Mucosa of descending colon (tissue), 3 donors: ENCODE data around the gene OR8G1. TPM values are rescaled to one million over a fixed set of nuclear protein-coding genes. Genes with fewer than 3 reads are reported as not detected.

ENCODE experiments used
- ATAC-seq: fragments of 200-7000 bp; cut with Tn5 transposase; one replicate; pipeline ENCODE4 v1.9.1; 2020; ENCODE audit warnings: mild to moderate bottlenecking, moderate library complexity
- DNase-seq, 3 donors: peaks; one replicate each; pipeline ENCODE4 v3.0.0-alpha.2; 2020
- H3K36me3 ChIP-seq: fragments of 200-600 bp; one replicate; pipeline ENCODE4 v1.8.0; 2021; ENCODE audit warnings: low read depth, mild to moderate bottlenecking
- H3K4me1 ChIP-seq: fragments of 200-600 bp; one replicate; pipeline ENCODE4 v1.8.0; 2021; ENCODE audit warnings: low read depth, mild to moderate bottlenecking
- H3K4me3 ChIP-seq: fragments of 200-600 bp; one replicate; pipeline ENCODE4 v1.8.0; 2021; ENCODE audit warnings: mild to moderate bottlenecking
- H3K9me3 ChIP-seq: fragments of 200-600 bp; one replicate; pipeline ENCODE4 v1.8.0; 2021; ENCODE audit warnings: mild to moderate bottlenecking
- intact Hi-C, 2 donors: fragments of 100-400 bp; cut with DNase I in 1 of 2; cut with micrococcal nuclease in 1 of 2; formaldehyde crosslinking; loops; one replicate each; pipeline versions ENCODE4 v1.11.0 to v1.11.1; 2022; cut with DNase I, micrococcal nuclease
- total RNA-seq, 3 donors: library from RNA; stranded (reverse); fragmentation: NEBNext Ultra II Directional in 2 of 3; extraction: Animal tissue kit (Norgen Biotek cat#: 25700) in 2 of 3; gene quantifications; one replicate each; pipeline versions ENCODE4 v1.2.1 to v1.2.4, GENCODE V29; 2021 to 2023
- TF ChIP-seq, protein P1 (sequence below): fragments of 200-600 bp; IDR thresholded peaks from one replicate; pipeline ENCODE4 v1.8.0; 2022; ENCODE audit warnings: antibody characterized with exemption, mild to moderate bottlenecking
- donor health status: DM: no; HTN: no; CAD: no; lungs with moderate emphysema.
- donor health status: DM: no; HTN: no; CAD: no.
- donor health status: DM: no; HTN: yes; CAD: no.

OR8G1 gene
- total RNA-seq, 3 donors from 2014 or later = not detected

GRCh38 chr11:124198897-124199296 lies 42.0 kb upstream of the OR8G1 start:
- Histone ChIP-seq H3K36me3 (no peaks in the 10 kb centered on the region), H3K4me1 (no peaks in the 10 kb centered on the region), H3K9me3 (no peaks in the 10 kb centered on the region), H3K4me3 (no peak overlapping the region)
- DNase-seq (no peak), ATAC-seq (no peak)
- intact Hi-C loops = no loop called here
- TF ChIP-seq, protein P1, sequence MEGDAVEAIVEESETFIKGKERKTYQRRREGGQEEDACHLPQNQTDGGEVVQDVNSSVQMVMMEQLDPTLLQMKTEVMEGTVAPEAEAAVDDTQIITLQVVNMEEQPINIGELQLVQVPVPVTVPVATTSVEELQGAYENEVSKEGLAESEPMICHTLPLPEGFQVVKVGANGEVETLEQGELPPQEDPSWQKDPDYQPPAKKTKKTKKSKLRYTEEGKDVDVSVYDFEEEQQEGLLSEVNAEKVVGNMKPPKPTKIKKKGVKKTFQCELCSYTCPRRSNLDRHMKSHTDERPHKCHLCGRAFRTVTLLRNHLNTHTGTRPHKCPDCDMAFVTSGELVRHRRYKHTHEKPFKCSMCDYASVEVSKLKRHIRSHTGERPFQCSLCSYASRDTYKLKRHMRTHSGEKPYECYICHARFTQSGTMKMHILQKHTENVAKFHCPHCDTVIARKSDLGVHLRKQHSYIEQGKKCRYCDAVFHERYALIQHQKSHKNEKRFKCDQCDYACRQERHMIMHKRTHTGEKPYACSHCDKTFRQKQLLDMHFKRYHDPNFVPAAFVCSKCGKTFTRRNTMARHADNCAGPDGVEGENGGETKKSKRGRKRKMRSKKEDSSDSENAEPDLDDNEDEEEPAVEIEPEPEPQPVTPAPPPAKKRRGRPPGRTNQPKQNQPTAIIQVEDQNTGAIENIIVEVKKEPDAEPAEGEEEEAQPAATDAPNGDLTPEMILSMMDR = no peak

DNA sequence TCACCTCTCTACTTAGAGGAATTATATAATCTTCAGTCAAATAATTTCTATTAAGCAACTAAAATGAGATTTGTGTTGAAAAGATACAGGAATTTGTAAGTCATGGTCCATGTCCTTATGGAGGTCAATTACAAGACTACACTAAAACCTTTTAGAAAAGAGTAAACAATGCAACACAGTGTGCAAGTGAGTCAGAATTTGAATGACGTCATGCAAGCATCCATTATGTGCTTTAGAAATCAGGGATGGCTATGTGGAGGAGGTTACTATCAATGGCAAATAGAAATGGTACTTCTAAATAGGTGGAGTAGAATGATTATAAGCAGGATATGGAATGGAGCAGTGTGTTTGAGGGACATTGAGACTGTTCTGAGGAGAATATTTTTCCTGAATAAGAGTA lies 41.2 kb upstream of the OR8G1 start:
- ATAC-seq = no peak
- no peaks in the 10 kb centered on the region for H3K4me1 ChIP-seq
- TF ChIP-seq, protein P1 = no peak
- H3K9me3 ChIP-seq = no peaks in the 10 kb centered on the region
- no peaks in the 10 kb centered on the region for H3K36me3 ChIP-seq
- DNase-seq = no peak
- intact Hi-C loops = no loop called here
- H3K4me3 ChIP-seq = no peak overlapping the region

DNA sequence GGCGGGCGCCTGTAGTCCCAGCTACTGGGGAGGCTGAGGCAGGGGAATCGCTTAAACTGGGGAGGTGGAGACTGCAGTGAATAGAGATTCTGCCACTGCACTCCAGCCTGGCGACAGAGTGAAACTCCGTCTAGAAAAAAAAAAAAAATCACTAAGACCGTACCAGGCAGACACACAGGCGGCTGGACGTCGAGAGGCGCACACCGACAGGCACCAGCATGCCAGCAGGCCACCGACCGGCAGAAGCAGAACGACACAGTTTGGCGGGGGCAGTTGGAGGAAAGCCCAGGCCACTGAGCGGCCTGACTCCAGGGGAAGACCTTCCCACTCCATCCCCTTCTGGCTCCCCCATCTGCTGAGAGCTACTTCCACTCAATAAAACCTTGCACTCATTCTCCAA lies 40.2 kb upstream of the OR8G1 start:
- Histone ChIP-seq H3K4me1 (no peaks in the 10 kb centered on the region), H3K4me3 (no peak overlapping the region), H3K36me3 (no peaks in the 10 kb centered on the region), H3K9me3 (no peaks in the 10 kb centered on the region)
- intact Hi-C loops = no loop called here
- DNase-seq (no peak), ATAC-seq (no peak)
- TF ChIP-seq, protein P1 = no peak

DNA sequence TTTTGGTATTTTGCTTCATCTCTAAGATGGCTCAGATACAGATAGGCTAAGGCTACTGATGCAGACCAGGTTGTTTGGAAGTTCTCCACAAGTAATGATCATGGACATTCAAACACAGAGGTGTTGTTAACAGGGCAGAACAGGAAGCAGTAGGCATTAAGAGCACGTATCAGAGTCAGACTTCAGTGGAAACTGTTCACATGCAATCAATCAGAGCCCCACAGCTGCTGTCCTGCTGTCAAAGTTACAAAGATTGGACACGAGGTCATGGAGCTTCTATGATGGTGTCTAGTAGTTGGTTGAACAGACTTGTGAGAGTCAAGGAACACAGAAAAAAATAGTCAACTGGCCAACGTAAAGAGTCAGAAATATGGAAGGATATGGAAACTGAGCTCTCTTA lies 37.9 kb upstream of the OR8G1 start:
- TF ChIP-seq, protein P1 = no peak
- H3K4me3 ChIP-seq = no peak overlapping the region
- ATAC-seq = no peak
- no peaks in the 10 kb centered on the region for H3K4me1 ChIP-seq
- no peak for DNase-seq
- no peaks in the 10 kb centered on the region for H3K36me3 ChIP-seq
- intact Hi-C loops = no loop called here
- no peaks in the 10 kb centered on the region for H3K9me3 ChIP-seq

DNA sequence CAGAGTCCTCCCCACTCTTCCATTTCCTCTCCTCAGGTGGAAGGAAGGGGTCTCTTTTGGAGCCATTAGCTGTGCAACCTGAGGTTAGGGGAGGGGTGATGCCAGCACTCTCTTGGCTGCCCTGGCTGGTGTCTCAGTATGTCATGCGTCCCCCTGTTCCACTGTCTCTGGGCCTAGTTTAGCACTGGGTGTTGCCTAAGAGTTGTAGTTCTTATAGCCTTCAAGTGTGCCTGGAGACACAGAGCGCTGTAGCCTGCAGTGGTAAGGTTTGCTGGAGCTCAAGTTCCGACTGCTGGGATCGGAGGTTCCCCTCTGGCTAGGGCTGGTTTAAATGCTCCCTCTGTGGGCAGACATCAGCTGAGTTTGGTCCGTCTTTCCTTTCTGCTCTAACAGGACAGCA lies 36.9 kb upstream of the OR8G1 start:
- Histone ChIP-seq H3K4me1 (no peaks in the 10 kb centered on the region), H3K4me3 (no peak overlapping the region), H3K36me3 (no peaks in the 10 kb centered on the region), H3K9me3 (no peaks in the 10 kb centered on the region)
- TF ChIP-seq, protein P1 = no peak
- ATAC-seq (no peak), DNase-seq (no peak)
- intact Hi-C loops = no loop called here

GRCh38 chr11:124207102-124207792 lies 33.6 kb upstream of the OR8G1 start:
- intact Hi-C loops = no loop called here
- ATAC-seq (no peak), DNase-seq (no peak)
- H3K9me3 ChIP-seq = no peaks in the 10 kb centered on the region
- no peaks in the 10 kb centered on the region for H3K4me1 ChIP-seq
- no peak overlapping the region for H3K4me3 ChIP-seq
- TF ChIP-seq, protein P1 = no peak
- no peaks in the 10 kb centered on the region for H3K36me3 ChIP-seq
